ENCODE results near the gene HAPLN1. TPM values are rescaled to one million over a fixed set of nuclear protein-coding genes. Genes with fewer than 3 reads are reported as not detected.

The HAPLN1 gene
- total and polyA plus RNA-seq, 2 of the 8 experiments (the other 6 are each of a cell fraction or from before 2014, with no cell fraction given): 0.56 to 2.1 TPM

- Histone ChIP-seq H3K14ac (ENCODE audit: insufficient read length) (no peak overlapping the region), H3K23ac (ENCODE audit: insufficient read length) (no peak overlapping the region), H2AK5ac (ENCODE audit: low read depth, low read length) (no peak overlapping the region), H3K27ac (ENCODE audit: low read depth, low read length) (no peak overlapping the region), H3K79me1 (ENCODE audit: low read depth, low read length) (no peaks in the 10 kb centered on the region), H2BK20ac (ENCODE audit: low read length) (no peak overlapping the region), H2BK12ac (ENCODE audit: low read depth, low read length) (no peak overlapping the region), H2AFZ (ENCODE audit: low read length) (no peak overlapping the region), H3K4ac (replicated peaks; ENCODE audit: insufficient read length, low read depth, low read length) (no peak overlapping the region), H3K27me3 (replicated peaks in 1 of 4; ENCODE audit: control insufficient read depth in 3 of 4, extremely low read depth in 1 of 4, insufficient read depth in 3 of 4, low read length in 3 of 4) (no peaks in the 10 kb centered on the region), H3K9me3 (ENCODE audit: insufficient read depth in 2 of 2, low read depth in 1 of 2, low read length in 1 of 2) (peaks cover 29 to 40% of the 10 kb centered on the region in 2 experiments), H2BK15ac (ENCODE audit: low read length) (no peak overlapping the region), H4K91ac (replicated peaks; ENCODE audit: insufficient read length, low read length) (no peak overlapping the region), H4K8ac (ENCODE audit: extremely low read depth, insufficient read depth, low read length) (no peak overlapping the region), H4K20me1 (replicated peaks in 1 of 2; ENCODE audit: control insufficient read depth in 1 of 2, insufficient read depth in 2 of 2, low read length in 2 of 2) (no peaks in the 10 kb centered on the region), H3K4me2 (ENCODE audit: insufficient read depth in 1 of 2, low read depth in 2 of 2, low read length in 2 of 2) (no peak overlapping the region), H3K18ac (ENCODE audit: extremely low read depth, low read length) (no peak overlapping the region), H3K9ac (replicated peaks in 1 of 4; ENCODE audit: extremely low read depth in 1 of 4, low read depth in 3 of 4, low read length in 3 of 4) (no peak overlapping the region), H3K23me2 (ENCODE audit: low read depth, low read length) (no peaks in the 10 kb centered on the region), H3K4me3 (ENCODE audit: extremely low read depth in 1 of 4, insufficient read depth in 2 of 4, low read depth in 3 of 4, low read length in 4 of 4) (no peak overlapping the region), H3K56ac (replicated peaks; ENCODE audit: insufficient read length, low read depth, low read length) (no peak overlapping the region), H3K79me2 (ENCODE audit: control insufficient read depth in 1 of 2, insufficient read depth in 2 of 2, low read length in 2 of 2) (no peaks in the 10 kb centered on the region), H2BK120ac (replicated peaks; ENCODE audit: low read depth, low read length) (no peak overlapping the region), H3K36me3 (ENCODE audit: control insufficient read depth in 2 of 4, insufficient read depth in 4 of 4, low read length in 3 of 4) (no peaks in the 10 kb centered on the region), H4K5ac (ENCODE audit: insufficient read length, low read depth, low read length) (no peak overlapping the region), H3K4me1 (replicated peaks in 1 of 4; ENCODE audit: control insufficient read depth in 3 of 4, insufficient read depth in 4 of 4, low read length in 3 of 4) (no peaks in the 10 kb centered on the region), H2BK5ac (ENCODE audit: low read depth, low read length) (no peak overlapping the region)
- POLR2A ChIA-PET (ENCODE audit: partially characterized antibody): no interaction called here
- CTCF ChIA-PET (ENCODE audit: partially characterized antibody): no interaction called here
- 61% methylated on average over 3 of the region's 3 CpGs; no CpG with 5 or more reads in 1 of the 2 experiments for WGBS, 2 experiments (ENCODE audit: extremely low coverage in 1 of 2, insufficient coverage in 1 of 2, insufficient read length in 1 of 2, insufficient replicate concordance in 2 of 2, low coverage in 1 of 2, low lambda C conversion rate in 2 of 2, missing lambda C conversion rate in 1 of 2)
- FAIRE-seq: no peak
- no peak for DNase-seq (ENCODE audit: low read depth in 1 of 2, low spot score in 2 of 2)
- TF ChIP-seq CHD1 (IDR thresholded peaks at IDR 0.05; ENCODE audit: low read depth, low read length) (no peak), SIRT6 (IDR thresholded peaks at IDR 0.05; ENCODE audit: low read length) (no peak), PHF8 (conservative IDR thresholded peaks at IDR 0.05; ENCODE audit: low read depth, low read length) (no peak), CEBPB (IDR thresholded peaks at IDR 0.05; ENCODE audit: low read depth, low read length) (no peak), KDM1A (IDR thresholded peaks at IDR 0.05; ENCODE audit: borderline replicate concordance, low read length) (no peak)
Observed at GRCh38 chr5:83767409-83767992, 46.8 kb upstream of the HAPLN1 start.
